Pericardium fibroblast (primary cell): Measurements from ENCODE around the gene PIM2. TPM values are rescaled to one million over a fixed set of nuclear protein-coding genes. Genes with fewer than 3 reads are reported as not detected.

Experiments
- total RNA-seq: library from RNA; depleted of rRNA; stranded (reverse); fragments of >200 nt; gene quantifications from 2 replicates; pipeline ENCODE4 v1.2.3, GENCODE V29; 2015

Gene PIM2
- total RNA-seq, result 0.77 and 3.2 TPM in 2 replicates

DNA sequence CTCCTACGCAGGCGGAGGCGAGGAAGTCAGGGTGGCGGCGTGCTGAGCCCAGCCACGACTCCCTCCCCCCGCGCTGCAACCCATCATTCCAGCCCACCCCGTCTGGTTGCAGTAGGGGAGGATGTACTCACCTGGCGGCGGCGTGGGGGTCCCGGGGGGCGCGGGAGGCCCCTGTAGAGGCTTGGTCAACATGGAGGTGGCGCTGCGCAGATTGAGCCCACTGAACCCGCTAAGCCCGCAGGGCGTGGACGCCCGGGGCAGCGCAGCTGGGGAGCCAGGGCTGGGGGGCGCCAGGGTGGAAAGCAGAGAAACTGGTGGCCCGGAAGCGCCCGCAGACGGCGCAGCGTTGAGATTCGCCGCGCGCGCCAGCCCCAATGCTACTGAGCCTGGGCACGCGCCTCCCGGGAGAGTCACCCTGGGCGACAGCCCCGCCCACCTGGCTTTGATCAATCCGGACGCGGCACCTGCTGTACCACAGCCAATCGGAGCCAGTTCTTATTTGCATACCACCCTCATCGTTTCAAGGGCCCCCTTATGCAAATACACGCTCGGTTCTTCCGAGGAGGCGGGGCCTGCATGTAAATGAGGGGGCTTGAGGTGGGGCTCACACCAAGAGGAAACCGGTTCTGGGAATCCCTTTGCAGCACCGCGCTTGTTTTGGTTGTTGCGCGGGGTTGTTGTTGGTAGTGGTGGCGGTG, at the start of gene PIM2:
Gene PIM2, minus strand, starts transcription at position 382 of the 698 bp plus-strand sequence. Its CDS starts 190 bp downstream, at position 192.

DNA sequence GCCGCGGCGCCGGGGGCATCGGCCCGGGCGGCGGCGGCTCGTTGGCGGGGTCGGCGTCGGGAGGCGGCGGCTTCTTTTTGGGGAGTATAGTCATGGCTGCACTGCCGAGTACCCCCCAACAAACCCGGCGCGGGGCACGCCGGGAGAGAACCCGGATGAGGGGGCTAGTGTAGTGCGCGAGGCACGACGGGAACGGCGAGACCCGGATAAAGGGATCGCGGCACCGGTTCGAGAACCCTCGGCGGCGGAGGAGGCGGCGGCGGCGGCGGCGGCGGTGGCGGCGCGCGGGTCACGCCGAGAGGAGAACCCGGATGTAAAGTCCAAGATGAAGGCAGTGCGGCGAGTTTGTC, 38.6 kb upstream of the PIM2 start, which contains the start of gene OTUD5:
Gene OTUD5, minus strand, starts transcription at position 131 of the 350 bp plus-strand sequence. Its CDS starts 37 bp downstream, at position 94.

DNA sequence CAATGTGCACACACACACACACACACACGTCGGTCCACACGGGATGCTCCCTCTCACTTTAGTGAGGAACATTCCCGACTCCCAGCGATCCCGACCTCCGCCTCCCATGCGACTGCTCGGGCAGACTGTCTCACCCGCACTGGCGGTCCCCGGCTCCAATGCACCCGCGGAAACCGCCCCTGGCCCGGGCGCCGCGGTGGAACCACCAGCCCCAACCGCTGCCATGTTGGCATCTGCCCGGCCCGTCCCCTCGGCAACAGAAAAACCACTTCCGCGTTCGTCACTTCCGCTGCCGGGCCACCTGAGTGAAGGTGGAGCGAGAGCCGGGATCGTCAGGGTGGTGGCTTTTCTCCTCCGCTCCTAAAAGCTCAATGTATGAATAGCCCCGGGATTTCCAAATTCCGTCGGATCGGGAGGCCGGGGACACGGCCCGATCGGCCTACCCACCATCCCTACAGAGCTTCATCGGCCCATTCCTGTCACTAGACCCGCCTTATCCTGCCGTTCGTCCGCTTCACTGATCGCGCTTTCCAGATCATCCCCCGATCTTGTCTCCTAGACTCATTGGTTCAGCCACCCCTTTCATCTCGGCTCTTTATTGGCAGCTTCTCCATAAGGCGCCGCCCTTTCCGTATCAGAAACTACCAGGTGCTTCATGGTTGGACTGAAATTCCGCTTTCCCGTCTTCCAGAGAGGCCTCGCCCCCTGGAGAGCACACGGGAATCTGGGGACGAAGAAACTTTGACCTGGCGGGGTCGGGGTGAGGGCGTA, 7.2 kb downstream of the PIM2 start, which contains the start of gene SLC35A2:
Gene SLC35A2, minus strand, starts transcription at position 235 of the 771 bp plus-strand sequence. Its CDS starts 10 bp downstream, at position 225.

DNA sequence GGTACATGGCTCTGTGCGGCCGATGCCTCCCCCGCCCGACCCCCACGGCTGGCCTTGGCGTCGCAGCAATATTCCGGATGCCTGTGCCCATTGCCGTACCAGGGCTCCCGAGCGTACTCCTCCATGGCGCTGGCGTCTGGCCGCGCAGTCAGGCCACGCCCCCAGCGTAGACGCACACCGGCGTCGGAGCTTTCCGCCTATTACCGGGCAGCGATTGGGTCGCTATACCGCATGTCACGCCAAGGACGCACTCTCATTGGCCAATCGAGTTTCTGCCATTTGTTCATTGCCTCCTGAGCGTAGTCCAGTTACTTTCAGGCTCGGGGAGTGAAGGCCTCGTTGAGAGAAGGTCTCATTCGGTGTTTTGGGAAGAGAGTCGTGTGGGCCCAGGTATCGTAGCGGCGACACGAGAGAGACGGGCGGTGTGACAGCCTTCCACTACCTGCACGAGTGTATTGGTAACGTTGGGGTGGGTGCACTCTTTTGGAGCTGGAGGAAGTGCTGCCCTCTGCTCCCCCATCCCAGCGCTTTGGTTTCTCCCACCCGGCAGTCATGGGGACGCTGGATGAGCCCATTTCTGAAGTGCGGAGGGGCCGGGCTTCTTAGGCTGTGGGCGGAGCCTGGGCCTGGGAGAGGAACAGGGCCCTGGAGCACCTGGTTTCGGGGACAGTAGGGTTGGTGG, 21.1 kb downstream of the PIM2 start, which contains the start of the genes PQBP1 and TIMM17B:
Gene PQBP1, plus strand, starts transcription at position 306 of the 682 bp plus-strand sequence. CDS start 580 bp downstream, outside the sequence.
Gene TIMM17B, minus strand, starts transcription at position 144 of the 682 bp plus-strand sequence. Its CDS starts 19 bp downstream, at position 125.

Other genes with a start within 250 kb of the PIM2 start
- gene WAS, start 235.2 kb downstream of the PIM2 start, total RNA-seq, result 0.23 TPM in 1 of 2 replicates, not detected in the other
- gene SUV39H1, start 222.3 kb downstream of the PIM2 start, total RNA-seq, result 1.6 and 2.8 TPM in 2 replicates
- gene GLOD5, start 157.3 kb downstream of the PIM2 start, total RNA-seq, result not detected in 2 replicates
- gene GATA1, start 132.4 kb downstream of the PIM2 start, total RNA-seq, result not detected in 2 replicates
- gene HDAC6, start 117.0 kb downstream of the PIM2 start, total RNA-seq, result 38.2 and 44.4 TPM in 2 replicates
- gene ERAS, start 92.5 kb downstream of the PIM2 start, total RNA-seq, result not detected in 2 replicates
- gene PCSK1N, start 83.4 kb downstream of the PIM2 start, total RNA-seq, result 0.70 and 3.7 TPM in 2 replicates
- 20.0 and 35.8 TPM in 2 replicates for gene TIMM17B, start 21.3 kb downstream of the PIM2 start, total RNA-seq
- 46.7 and 60.4 TPM in 2 replicates for gene PQBP1, start 21.1 kb downstream of the PIM2 start, total RNA-seq
- gene SLC35A2, start 7.4 kb downstream of the PIM2 start, total RNA-seq, result 19.9 and 24.0 TPM in 2 replicates
- 34.2 and 36.8 TPM in 2 replicates for gene OTUD5, start 38.6 kb upstream of the PIM2 start, total RNA-seq
- gene KCND1, start 52.8 kb upstream of the PIM2 start, total RNA-seq, result 2.0 and 3.5 TPM in 2 replicates
- gene GRIPAP1, start 83.2 kb upstream of the PIM2 start, total RNA-seq, result 8.5 and 20.9 TPM in 2 replicates
- gene TFE3, start 124.3 kb upstream of the PIM2 start, total RNA-seq, result 39.6 and 59.0 TPM in 2 replicates
- gene CCDC120, start 140.0 kb upstream of the PIM2 start, total RNA-seq, result 1.1 and 1.5 TPM in 2 replicates
- 38.2 and 38.6 TPM in 2 replicates for gene PRAF2, start 155.0 kb upstream of the PIM2 start, total RNA-seq
- 54.2 and 77.4 TPM in 2 replicates for gene WDR45, start 160.9 kb upstream of the PIM2 start, total RNA-seq
- gene GPKOW, start 204.7 kb upstream of the PIM2 start, total RNA-seq, result 19.0 and 19.7 TPM in 2 replicates
- gene MAGIX, start 243.7 kb upstream of the PIM2 start, total RNA-seq, result 0.93 and 1.0 TPM in 2 replicates